GM12801 (cell line): ENCODE data around the gene BPTF.

ENCODE experiments used
- TF ChIP-seq, protein P1 (sequence below): IDR thresholded peaks from one replicate; pipeline ENCODE4 v1.5.1; 2011; ENCODE audit warnings: control low read depth; ENCODE audit not compliant: insufficient read length; ENCODE audit errors: extremely low read depth

The BPTF gene

GRCh38 chr17:67810464-67810863, 14.8 kb upstream of the BPTF start:
- TF ChIP-seq, protein P1, sequence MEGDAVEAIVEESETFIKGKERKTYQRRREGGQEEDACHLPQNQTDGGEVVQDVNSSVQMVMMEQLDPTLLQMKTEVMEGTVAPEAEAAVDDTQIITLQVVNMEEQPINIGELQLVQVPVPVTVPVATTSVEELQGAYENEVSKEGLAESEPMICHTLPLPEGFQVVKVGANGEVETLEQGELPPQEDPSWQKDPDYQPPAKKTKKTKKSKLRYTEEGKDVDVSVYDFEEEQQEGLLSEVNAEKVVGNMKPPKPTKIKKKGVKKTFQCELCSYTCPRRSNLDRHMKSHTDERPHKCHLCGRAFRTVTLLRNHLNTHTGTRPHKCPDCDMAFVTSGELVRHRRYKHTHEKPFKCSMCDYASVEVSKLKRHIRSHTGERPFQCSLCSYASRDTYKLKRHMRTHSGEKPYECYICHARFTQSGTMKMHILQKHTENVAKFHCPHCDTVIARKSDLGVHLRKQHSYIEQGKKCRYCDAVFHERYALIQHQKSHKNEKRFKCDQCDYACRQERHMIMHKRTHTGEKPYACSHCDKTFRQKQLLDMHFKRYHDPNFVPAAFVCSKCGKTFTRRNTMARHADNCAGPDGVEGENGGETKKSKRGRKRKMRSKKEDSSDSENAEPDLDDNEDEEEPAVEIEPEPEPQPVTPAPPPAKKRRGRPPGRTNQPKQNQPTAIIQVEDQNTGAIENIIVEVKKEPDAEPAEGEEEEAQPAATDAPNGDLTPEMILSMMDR, result no peak

- TF ChIP-seq, protein P1, result no peak
Measured at GRCh38 chr17:67813803-67814180, 11.5 kb upstream of the BPTF start.

- TF ChIP-seq, protein P1, result no peak
Measured at GRCh38 chr17:67818110-67819002, 6.9 kb upstream of the BPTF start.

GRCh38 chr17:67819722-67820121, 5.6 kb upstream of the BPTF start:
- TF ChIP-seq, protein P1, result no peak

DNA sequence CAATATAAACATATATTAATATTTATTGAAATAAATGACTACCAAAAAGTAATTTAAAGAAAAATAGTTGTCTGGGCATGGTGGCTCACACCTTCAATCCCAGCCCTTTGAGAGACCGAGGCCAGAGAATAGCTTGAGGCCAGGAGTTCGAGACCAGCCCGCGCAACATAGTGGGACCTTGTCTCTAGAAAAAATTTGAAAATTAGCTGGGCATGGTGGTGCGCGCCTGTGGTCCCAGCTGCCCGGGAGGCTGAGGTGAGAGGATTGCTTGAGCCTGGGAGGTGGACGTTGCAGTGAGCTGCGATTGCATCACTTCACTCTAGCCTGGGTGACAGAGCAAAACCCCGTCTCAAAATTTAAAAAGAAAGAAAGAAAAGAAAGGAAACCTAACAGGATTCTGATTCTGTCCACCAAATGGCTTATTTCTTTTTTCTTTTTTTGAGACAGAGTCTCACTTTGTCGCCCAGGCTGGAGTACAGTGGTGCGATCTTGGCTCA, 3.4 kb upstream of the BPTF start:
- TF ChIP-seq, protein P1, result no peak

DNA sequence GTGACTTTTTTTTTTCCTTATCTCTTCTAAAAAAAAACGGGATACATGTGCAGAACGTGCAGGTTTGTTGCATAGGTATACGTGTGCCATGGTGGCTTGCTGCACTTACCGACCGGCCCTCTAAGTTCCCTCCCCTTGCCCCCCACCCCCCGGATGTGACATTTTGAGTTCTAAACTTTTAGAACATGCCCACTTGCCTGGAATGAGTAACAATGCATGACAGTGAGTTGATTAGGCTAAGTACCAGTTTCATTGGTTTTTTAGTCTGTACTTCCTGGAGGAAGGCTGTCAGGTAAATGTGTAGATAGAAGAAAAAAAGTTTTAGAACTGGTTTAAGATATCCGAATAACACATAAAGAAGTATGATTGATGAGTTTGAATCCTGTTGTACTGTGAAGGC, 4.0 kb downstream of the BPTF start:
- TF ChIP-seq, protein P1, result no peak

DNA sequence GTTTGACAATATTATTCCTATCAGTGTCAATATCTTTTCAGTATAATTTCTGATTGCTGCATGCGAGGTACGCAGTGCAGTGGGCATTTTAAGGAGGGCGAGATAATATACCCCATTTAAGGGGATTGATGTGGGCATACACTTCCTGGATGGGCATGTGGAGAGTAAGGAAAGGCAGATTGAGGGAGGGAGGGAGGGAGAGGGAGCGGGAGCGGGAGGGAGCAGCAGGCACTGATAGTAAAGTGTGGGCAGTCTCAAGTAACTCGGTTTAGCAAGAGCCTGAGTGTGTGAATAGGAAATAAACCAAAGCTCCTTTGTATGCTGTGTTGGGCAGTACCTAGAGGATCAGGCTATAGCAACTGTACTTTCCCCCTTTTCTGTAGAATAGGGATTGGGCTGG, 5.1 kb downstream of the BPTF start:
- TF ChIP-seq, protein P1, result no peak
